HG02885 (cell line): ENCODE results near the gene SH2D1B.

ENCODE experiments used
- ATAC-seq: cut with Tn5 transposase; IDR thresholded peaks from one replicate; pipeline ENCODE4 v1.9.1; 2021; ENCODE audit warnings: mild to moderate bottlenecking; ENCODE audit not compliant: unreplicated experiment, poor library complexity

SH2D1B gene

GRCh38 chr1:162400790-162401355 lies 11.1 kb downstream of the SH2D1B start:
- no peak for ATAC-seq

- no peak for ATAC-seq
These were observed 12.8 kb downstream of the SH2D1B start for GRCh38 chr1:162398999-162399580.

GRCh38 chr1:162397943-162398560 lies 13.9 kb downstream of the SH2D1B start:
- no peak for ATAC-seq

- no peak for ATAC-seq
These were observed 14.9 kb downstream of the SH2D1B start for GRCh38 chr1:162397039-162397448.

- ATAC-seq = no peak
These were observed 15.6 kb downstream of the SH2D1B start for GRCh38 chr1:162396201-162396906.

- ATAC-seq = no peak
These were observed 20.0 kb downstream of the SH2D1B start for GRCh38 chr1:162391790-162392563.

- ATAC-seq = no peak
These were observed 21.3 kb downstream of the SH2D1B start for GRCh38 chr1:162390396-162391185.

GRCh38 chr1:162389971-162390370 lies 22.0 kb downstream of the SH2D1B start:
- ATAC-seq = no peak

GRCh38 chr1:162389021-162389818 lies 22.7 kb downstream of the SH2D1B start:
- ATAC-seq = no peak

- ATAC-seq = no peak
These were observed 23.3 kb downstream of the SH2D1B start for GRCh38 chr1:162388615-162389014.

- ATAC-seq = no peak
These were observed 23.8 kb downstream of the SH2D1B start for GRCh38 chr1:162388083-162388594.

GRCh38 chr1:162387226-162388082 lies 24.5 kb downstream of the SH2D1B start:
- ATAC-seq = no peak

- ATAC-seq = no peak
These were observed 25.4 kb downstream of the SH2D1B start for GRCh38 chr1:162386292-162387225.

- ATAC-seq = no peak
These were observed 26.2 kb downstream of the SH2D1B start for GRCh38 chr1:162385702-162386101.

- no peak for ATAC-seq
These were observed 26.7 kb downstream of the SH2D1B start for GRCh38 chr1:162385280-162385623.

- no peak for ATAC-seq
These were observed 27.2 kb downstream of the SH2D1B start for GRCh38 chr1:162384601-162385279.
